GM12878 (cell line): ENCODE results near the gene RBKS. TPM values are rescaled to one million over a fixed set of nuclear protein-coding genes. Genes with fewer than 3 reads are reported as not detected.

ENCODE experiments used
- ATAC-seq: fragments of 200-7000 bp; cut with Tn5 transposase; 3 replicates; pipeline ENCODE4 v1.9.1; 2020; ENCODE audit warnings: mild to moderate bottlenecking, moderate library complexity
- BruUV-seq: library from RNA; stranded (reverse); fragments of 400-500 nt; replicated peaks from 2 replicates; lab custom pipeline; 2021; lab: Mats Ljungman, UMichigan
- CTCF ChIA-PET: fragments of 300-600 bp; sonication (Branson Sonifier 250); formaldehyde crosslinking; extraction: SDS; loops from one replicate; lab custom pipeline; 2021; ENCODE audit warnings: inconsistent platforms; lab: Yijun Ruan, JAX
- POLR2A ChIA-PET: fragments of 350-600 bp; formaldehyde crosslinking; extraction: SDS; loops from one replicate; lab custom pipeline; 2021; ENCODE audit warnings: inconsistent platforms; lab: Charles Lee
- RAD21 ChIA-PET: fragments of 300-600 bp; sonication (Branson Sonifier 250); formaldehyde crosslinking; loops from one replicate; lab custom pipeline; 2023; ENCODE audit warnings: antibody characterized with exemption; ENCODE audit not compliant: unreplicated experiment; lab: Charles Lee
- SMC1A ChIA-PET: fragments of 300-600 bp; sonication (Branson Sonifier 250); formaldehyde crosslinking; loops from one replicate; lab custom pipeline; 2023; ENCODE audit not compliant: unreplicated experiment, uncharacterized antibody; lab: Charles Lee
- DNase-seq: peaks from one replicate; pipeline ENCODE4 v3.0.0-alpha.2; 2011; ENCODE audit warnings: low read depth, low spot score
- FAIRE-seq: peaks from 3 replicates; lab custom pipeline; 2011; peaks lifted over from hg19 to GRCh38; lab: Jason Lieb, UNC
- H2AFZ ChIP-seq: 2 replicates; pipeline ENCODE4 v1.6.0; 2011; ENCODE audit warnings: low read depth, low read length, control low read depth; ENCODE audit not compliant: control insufficient read depth
- H3K27ac ChIP-seq: 2 replicates; pipeline ENCODE4 v1.5.1; 2011; ENCODE audit warnings: control low read depth; ENCODE audit not compliant: control insufficient read depth, insufficient read depth
- H3K27me3 ChIP-seq, 2 experiments: replicated peaks in 1 of 2; 2 replicates each; pipeline versions ENCODE4 v1.6.0 to v1.6.1; 2011; ENCODE audit warnings: low read length in 1 of 2; ENCODE audit not compliant: control insufficient read depth in 2 of 2, insufficient read depth in 2 of 2
- H3K36me3 ChIP-seq, 2 experiments: 2 replicates each; pipeline ENCODE4 v1.5.1; 2011; ENCODE audit warnings: low read length in 1 of 2; ENCODE audit not compliant: control insufficient read depth in 2 of 2, insufficient read depth in 2 of 2
- H3K4me1 ChIP-seq: 2 replicates; pipeline ENCODE4 v1.6.1; 2011; ENCODE audit warnings: mild to moderate bottlenecking, low read length, moderate library complexity, mixed read lengths; ENCODE audit not compliant: control insufficient read depth, insufficient read depth
- H3K4me2 ChIP-seq: 2 replicates; pipeline ENCODE4 v1.6.0; 2011; ENCODE audit warnings: control low read depth; ENCODE audit not compliant: control insufficient read depth, insufficient read depth
- H3K4me3 ChIP-seq: fragments of 200-600 bp; sonication (generic); 2 replicates; pipeline ENCODE4 v1.5.1; 2016
- H3K79me2 ChIP-seq: 2 replicates; pipeline ENCODE4 v1.6.0; 2011; ENCODE audit warnings: low read length; ENCODE audit not compliant: control insufficient read depth, insufficient read depth
- H3K9ac ChIP-seq: 2 replicates; pipeline ENCODE4 v1.8.0; 2011; ENCODE audit warnings: low read length, control low read depth, mixed read lengths; ENCODE audit not compliant: control insufficient read depth, insufficient read depth
- H3K9me3 ChIP-seq: replicated peaks from 3 replicates; pipeline ENCODE4 v1.5.1; 2011; ENCODE audit warnings: mild to moderate bottlenecking, low read length; ENCODE audit not compliant: control insufficient read depth, insufficient read depth
- H4K20me1 ChIP-seq: 2 replicates; pipeline ENCODE4 v1.6.0; 2011; ENCODE audit not compliant: control insufficient read depth, insufficient read depth
- BMI1 ChIP-seq: fragments of 450-650 bp; IDR thresholded peaks from 2 replicates; pipeline ENCODE4 v1.6.1; 2016; ENCODE audit warnings: mild to moderate bottlenecking, moderate library complexity, borderline replicate concordance
- CBFB ChIP-seq: IDR thresholded peaks from 2 replicates; pipeline ENCODE4 v1.6.1; 2016; ENCODE audit warnings: antibody characterized with exemption, low read depth
- CUX1 ChIP-seq: IDR thresholded peaks from 2 replicates; pipeline ENCODE4 v1.6.1; 2012; ENCODE audit warnings: improper control_type of control experiment, low read depth, low read length; ENCODE audit not compliant: insufficient replicate concordance
- DPF2 ChIP-seq: fragments of 450-650 bp; IDR thresholded peaks from 2 replicates; pipeline ENCODE4 v1.6.1; 2017; ENCODE audit warnings: mild to moderate bottlenecking
- NR2C1 ChIP-seq: fragments of 450-650 bp; IDR thresholded peaks from 2 replicates; pipeline ENCODE4 v1.6.1; 2017; ENCODE audit warnings: antibody characterized with exemption, mild to moderate bottlenecking, moderate library complexity
- POU2F2 ChIP-seq: IDR thresholded peaks from 3 replicates; pipeline ENCODE4 v1.6.1; 2011; ENCODE audit warnings: low read depth, mild to moderate bottlenecking, low read length, borderline replicate concordance
- SRF ChIP-seq, 2 experiments: IDR thresholded peaks; 2 replicates each; pipeline ENCODE4 v1.6.1; 2011; ENCODE audit warnings: low read depth in 2 of 2, low read length in 2 of 2, mild to moderate bottlenecking in 1 of 2, moderate library complexity in 1 of 2
- TARDBP ChIP-seq: IDR thresholded peaks from 2 replicates; pipeline ENCODE4 v1.6.1; 2016; ENCODE audit warnings: borderline replicate concordance
- WGBS: methylation state at CpG from one replicate; pipeline ENCODE4 v1.1.6; 2016; ENCODE audit warnings: low lambda C conversion rate; ENCODE audit not compliant: insufficient replicate concordance, insufficient coverage; ENCODE audit errors: missing lambda C conversion rate; 5-methylcytosine and 5-hydroxymethylcytosine counted together
- in situ Hi-C: fragments of 300-500 bp; cut with MboI; formaldehyde crosslinking; loops from 9 replicates; pipeline ENCODE4 v1.14.3; 2018; ENCODE audit warnings: mixed read lengths
- intact Hi-C: fragments of 100-400 bp; cut with micrococcal nuclease; formaldehyde crosslinking; loops from one replicate; pipeline ENCODE4 v1.14.2; 2022; ENCODE audit not compliant: unreplicated experiment
- polyA plus RNA-seq, 11 experiments: library from polyadenylated mRNA; depleted of rRNA in 4 of 11; unstranded in 6 of 11; stranded (reverse) in 5 of 11; fragments of >200 nt; fragmentation: Nextera tagmentation in 4 of 11; fragmentation: Illumina TruSeq in 1 of 11; extraction: Ambion mirVana in 4 of 11; extraction: Trizol in 1 of 11; gene quantifications; 1 replicate in 1 of 11; 2 replicates in 10 of 11; pipeline versions ENCODE4 v1.2.1 to v1.2.3, GENCODE V29; 2011 to 2016; ENCODE audit warnings: inconsistent platforms in 2 of 11, missing spikeins in 2 of 11, low read depth in 1 of 11
- total RNA-seq, 4 experiments: library from RNA; depleted of rRNA in 3 of 4; stranded (reverse); fragments of >200 nt in 3 of 4; fragmentation: Illumina TruSeq in 1 of 4; extraction: Trizol in 1 of 4; gene quantifications; 2 replicates each; pipeline versions ENCODE4 v1.2.1 to v1.2.3, GENCODE V29; 2013 to 2021

RBKS gene
- total and polyA plus RNA-seq, 10 of the 15 experiments (the other 5 are each of a cell fraction or from before 2014, with no cell fraction given): 0.39 to 1.8 (median 1.0) TPM

GRCh38 chr2:27932396-27932795, 42.2 kb upstream of the RBKS start:
- no peaks in the 10 kb centered on the region; a peak in 2 of 4 replicates for H3K36me3 ChIP-seq
- ChIA-PET POLR2A (no interaction called here), RAD21 (no interaction called here), SMC1A (no interaction called here), CTCF (no interaction called here)
- no peaks in the 10 kb centered on the region for H4K20me1 ChIP-seq
- H3K9ac ChIP-seq: no peak overlapping the region
- no peak for TF ChIP-seq SRF (IDR thresholded peaks at IDR 0.05; ENCODE audit: low read depth in 2 of 2, low read length in 2 of 2)
- TF ChIP-seq TARDBP: no peak
- no peak for TF ChIP-seq DPF2
- no peak for TF ChIP-seq POU2F2
- no peak for TF ChIP-seq CBFB
- TF ChIP-seq CUX1: no peak
- no peak for TF ChIP-seq BMI1
- TF ChIP-seq NR2C1: no peak
- H3K27ac ChIP-seq: no peak overlapping the region
- DNase-seq: no peak
- no peak overlapping the region for H3K4me3 ChIP-seq
- H3K4me2 ChIP-seq: no peak overlapping the region
- no peaks in the 10 kb centered on the region for H3K4me1 ChIP-seq
- intact Hi-C loops: no loop called here
- H2AFZ ChIP-seq: no peak overlapping the region
- in situ Hi-C loops: no loop called here
- no peak for FAIRE-seq
- WGBS: 100% methylated on average over 2 of the region's 2 CpGs
- no peaks in the 10 kb centered on the region for H3K79me2 ChIP-seq
- H3K9me3 ChIP-seq: no peaks in the 10 kb centered on the region
- BruUV-seq: no TSS peak
- H3K27me3 ChIP-seq: no peaks in the 10 kb centered on the region
- ATAC-seq: no peak
